GM12892 (cell line): ENCODE results near the gene MEOX2.

Source experiments
- POLR2A ChIP-seq: IDR thresholded peaks from 2 replicates; pipeline ENCODE4 v1.6.1; 2011; ENCODE audit warnings: low read depth, low read length, control low read depth
- POLR2AphosphoS5 ChIP-seq: IDR thresholded peaks from 2 replicates; pipeline ENCODE4 v1.6.1; 2011; ENCODE audit warnings: low read depth, low read length, control low read depth
- TAF1 ChIP-seq: IDR thresholded peaks from 2 replicates; pipeline ENCODE4 v1.6.1; 2011; ENCODE audit warnings: low read depth, mild to moderate bottlenecking, control low read depth, low read length, borderline replicate concordance

DNA sequence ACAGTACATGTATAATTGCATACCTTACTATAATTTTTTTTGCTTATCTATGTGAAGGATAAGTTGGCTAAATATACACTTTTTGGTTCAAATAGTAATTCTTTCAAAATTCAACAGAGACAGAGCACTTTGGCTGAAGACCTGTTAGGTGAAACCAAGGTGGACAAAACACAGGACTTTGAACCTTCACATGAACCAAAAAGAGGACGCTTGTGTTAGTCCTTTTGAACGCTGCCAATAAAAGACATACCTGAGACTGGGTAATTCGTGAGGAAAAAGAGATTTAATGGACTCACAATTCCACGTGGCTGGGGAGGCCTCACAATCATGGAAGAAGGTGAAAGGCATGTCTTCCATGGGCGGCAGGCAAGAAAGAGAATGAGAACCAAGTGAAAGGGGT, 120.0 kb downstream of the MEOX2 start:
- TF ChIP-seq POLR2A (no peak), TAF1 (no peak), POLR2AphosphoS5 (no peak)
